Transverse colon (tissue), 3 donors: ENCODE results near the gene ZNF302.

Source experiments
- CTCF ChIP-seq, 5 experiments: fragments of 200-600 bp in 3 of 5; fragments of 450-650 bp in 2 of 5; sonication (generic) in 3 of 5; IDR thresholded peaks; 1 replicate in 2 of 5; 2 replicates in 3 of 5; pipeline ENCODE4 v1.5.1; 2016 to 2017; ENCODE audit warnings: antibody characterized with exemption in 5 of 5, inconsistent platforms in 3 of 5, mild to moderate bottlenecking in 2 of 5, moderate library complexity in 1 of 5
- POLR2A ChIP-seq: fragments of 450-650 bp; IDR thresholded peaks from one replicate; pipeline ENCODE4 v1.6.1; 2016; ENCODE audit warnings: antibody characterized with exemption, mild to moderate bottlenecking, moderate library complexity

- TF ChIP-seq CTCF (IDR thresholded peaks at IDR 0.05): no peak
- no peak for TF ChIP-seq POLR2A
Measured at GRCh38 chr19:34661357-34661756, 16.1 kb upstream of the ZNF302 start.
